Activated naive CD4-positive, alpha-beta T cell treated with Interleukin-2 at 50 U/mL for 16 hours (primary cell): ENCODE results near the gene PCDHGA12.

Experiments
- DNase-seq: peaks from one replicate; pipeline ENCODE4 v3.0.0-alpha.2; 2020

Gene PCDHGA12

GRCh38 chr5:141441571-141442170 is 11.4 kb downstream of the PCDHGA12 start:
- no peak for DNase-seq

GRCh38 chr5:141465351-141465750 is 35.0 kb downstream of the PCDHGA12 start:
- no peak for DNase-seq

- peak; percentile 41 for DNase-seq
These were observed 45.4 kb downstream of the PCDHGA12 start, which contains the start of gene PCDHGC3 for GRCh38 chr5:141475625-141476131. TSS of gene PCDHGC3 (plus strand) at chr5:141475966. CDS start at chr5:141476117, 151 bp downstream.

GRCh38 chr5:141476132-141476911 is 46.0 kb downstream of the PCDHGA12 start:
- DNase-seq = no peak

GRCh38 chr5:141477044-141477575 is 46.8 kb downstream of the PCDHGA12 start:
- no peak for DNase-seq

GRCh38 chr5:141477815-141478214 is 47.5 kb downstream of the PCDHGA12 start:
- DNase-seq = no peak

- no peak for DNase-seq
These were observed 48.1 kb downstream of the PCDHGA12 start for GRCh38 chr5:141478321-141478945.

- DNase-seq = no peak
These were observed 49.5 kb downstream of the PCDHGA12 start for GRCh38 chr5:141479776-141480175.
